ENCODE results near the gene PLCG1. TPM values are rescaled to one million over a fixed set of nuclear protein-coding genes. Genes with fewer than 3 reads are reported as not detected.
A peak's percentile ranks its signal among the peaks of the same experiment; 100 is the strongest.

PLCG1 gene
- total RNA-seq, 1 experiment from 2014 or later: 68.8 TPM

GRCh38 chr20:41110930-41111577, 26.3 kb upstream of the PLCG1 start:
- Histone ChIP-seq H3K4me2 (ENCODE audit: low read length) (peak overlapping the region; percentile 43), H3F3A (ENCODE audit: low read length, unreplicated experiment) (no peaks in the 10 kb centered on the region), H3K27ac (ENCODE audit: low read length) (peak overlapping the region; percentile 67), H3K36me3 (ENCODE audit: low read depth, low read length) (peaks cover 74% of the 10 kb centered on the region), H3K79me2 (ENCODE audit: low read length) (no peaks in the 10 kb centered on the region), H3K27me3 (ENCODE audit: low read length) (no peaks in the 10 kb centered on the region), H4K20me1 (ENCODE audit: low read length) (0 out of 2 replicates have a peak, but pooled peaks cover 5% of the 10 kb centered on the region), H3K9me3 (ENCODE audit: low read length) (no peaks in the 10 kb centered on the region), H3K4me3 (ENCODE audit: low read length) (0 out of 2 replicates have a peak overlapping the region, but pooled peaks have one; percentile 15), H3K9me2 (replicated peaks; ENCODE audit: low read length) (no peaks in the 10 kb centered on the region), H3K9ac (ENCODE audit: low read length) (no peak overlapping the region), H2AFZ (ENCODE audit: low read length) (no peak overlapping the region), H3K4me1 (ENCODE audit: insufficient read depth, low read length) (peaks cover 21% of the 10 kb centered on the region)
- ATAC-seq (peak; percentile 85), DNase-seq (peak; percentile 91)
- intact Hi-C loops (cut with micrococcal nuclease): no loop called here
- TF ChIP-seq CTCF (conservative IDR thresholded peaks at IDR 0.05; ENCODE audit: low read depth, low read length): no peak
- ChIA-PET CTCF (interaction anchor here (0.9 kb wide), 1 partner anchor 120 kb away, joined by 4 read pairs; no protein-coding TSS in a partner anchor), POLR2A (ENCODE audit: unreplicated experiment) (interaction anchor here (0.7 kb wide), 1 partner anchor 45 kb away, joined by 12 read pairs; no protein-coding TSS in a partner anchor)
- BruUV-seq (replicated peaks): no TSS peak

DNA sequence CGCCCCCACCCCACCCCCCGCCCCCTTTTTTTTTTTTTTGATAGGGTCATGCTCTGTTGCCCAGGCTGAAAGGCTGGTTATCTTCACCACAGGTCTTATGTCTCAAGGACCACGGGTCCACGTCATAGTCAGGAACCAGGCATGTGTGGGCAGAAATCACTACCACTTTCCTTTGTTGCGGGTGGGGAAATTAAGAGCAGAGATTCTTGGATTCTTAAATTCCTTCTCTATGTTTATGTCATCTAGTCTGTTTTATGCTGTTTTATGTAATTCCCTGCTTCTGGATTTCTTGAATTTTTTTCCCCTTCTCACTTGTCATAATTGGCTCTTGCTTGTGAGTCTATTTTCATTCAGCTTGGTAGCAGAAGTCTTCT, 25.8 kb upstream of the PLCG1 start:
- Histone ChIP-seq H3K27me3 (ENCODE audit: low read length) (no peaks in the 10 kb centered on the region), H3K79me2 (ENCODE audit: low read length) (no peaks in the 10 kb centered on the region), H3K9me2 (replicated peaks; ENCODE audit: low read length) (no peaks in the 10 kb centered on the region), H3K4me1 (ENCODE audit: insufficient read depth, low read length) (peaks cover 21% of the 10 kb centered on the region), H3K36me3 (ENCODE audit: low read depth, low read length) (peaks cover 79% of the 10 kb centered on the region), H3K27ac (ENCODE audit: low read length) (peak overlapping the region; percentile 67; the same call in 1 of the 2 replicates), H3K9me3 (ENCODE audit: low read length) (no peaks in the 10 kb centered on the region), H3F3A (ENCODE audit: low read length, unreplicated experiment) (no peaks in the 10 kb centered on the region), H3K4me2 (ENCODE audit: low read length) (no peak overlapping the region), H3K4me3 (ENCODE audit: low read length) (no peak overlapping the region), H3K9ac (ENCODE audit: low read length) (no peak overlapping the region), H4K20me1 (ENCODE audit: low read length) (0 out of 2 replicates have a peak, but pooled peaks cover 5% of the 10 kb centered on the region), H2AFZ (ENCODE audit: low read length) (no peak overlapping the region)
- CTCF ChIA-PET: interaction anchor here (0.9 kb wide), 1 partner anchor 121 kb away, joined by 4 read pairs; no protein-coding TSS in a partner anchor
- intact Hi-C loops (cut with micrococcal nuclease): no loop called here
- no TSS peak for BruUV-seq (replicated peaks)
- DNase-seq (no peak), ATAC-seq (no peak)
- POLR2A ChIA-PET (ENCODE audit: unreplicated experiment): interaction anchor here (0.7 kb wide), 1 partner anchor 45 kb away, joined by 12 read pairs; no protein-coding TSS in a partner anchor
- TF ChIP-seq EZH2phosphoT487 (IDR thresholded peaks at IDR 0.05; ENCODE audit: borderline replicate concordance, low read length) (no peak), CTCF (conservative IDR thresholded peaks at IDR 0.05; ENCODE audit: low read depth, low read length) (no peak), EZH2 (IDR thresholded peaks at IDR 0.05; ENCODE audit: low read length, unreplicated experiment) (no peak)

DNA sequence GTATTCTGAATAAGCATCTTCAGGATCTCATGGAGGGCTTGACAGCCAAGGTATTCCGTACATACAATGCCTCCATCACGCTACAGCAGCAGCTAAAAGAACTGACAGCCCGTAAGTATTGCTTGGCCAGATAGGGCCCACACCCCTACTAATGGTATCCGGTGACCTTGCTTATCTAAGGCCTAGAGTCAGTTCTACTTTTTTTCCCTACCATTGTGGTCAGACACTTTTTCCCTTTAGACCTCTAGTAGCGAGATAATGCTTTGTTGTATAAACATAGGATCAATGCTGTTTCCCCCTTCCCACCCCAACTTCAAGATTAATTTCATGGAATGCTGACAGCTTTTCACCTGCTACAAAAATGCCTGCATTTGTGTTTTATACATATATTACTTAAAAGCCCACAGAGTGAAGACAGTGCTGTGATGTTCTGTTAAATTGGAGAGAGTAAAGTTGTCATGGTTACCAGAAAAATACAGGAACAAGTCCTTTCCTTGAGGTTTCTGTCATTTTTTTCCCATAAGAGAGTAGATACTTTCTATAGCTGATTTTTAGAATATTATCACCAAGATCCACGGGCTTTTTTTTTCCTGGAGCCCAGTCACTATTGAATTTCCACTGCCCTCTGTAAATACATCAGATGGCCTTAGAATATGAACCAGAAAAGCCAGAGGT, 20.9 kb upstream of the PLCG1 start:
- no peak for DNase-seq
- peaks cover 14% of the 10 kb centered on the region for H3F3A ChIP-seq (ENCODE audit: low read length, unreplicated experiment)
- no peak for ATAC-seq
- no TSS peak for BruUV-seq (replicated peaks)
- H2AFZ ChIP-seq (ENCODE audit: low read length): no peak overlapping the region
- peaks cover 31% of the 10 kb centered on the region for H3K4me1 ChIP-seq (ENCODE audit: insufficient read depth, low read length)
- H3K27ac ChIP-seq (ENCODE audit: low read length): no peak overlapping the region
- peaks cover 81% of the 10 kb centered on the region for H3K36me3 ChIP-seq (ENCODE audit: low read depth, low read length)
- H3K9ac ChIP-seq (ENCODE audit: low read length): no peak overlapping the region
- intact Hi-C loops (cut with micrococcal nuclease): no loop called here
- no peak overlapping the region for H3K4me3 ChIP-seq (ENCODE audit: low read length)
- CTCF ChIA-PET: no interaction called here
- TF ChIP-seq EZH2 (IDR thresholded peaks at IDR 0.05; ENCODE audit: low read length, unreplicated experiment): no peak
- TF ChIP-seq EZH2phosphoT487 (IDR thresholded peaks at IDR 0.05; ENCODE audit: borderline replicate concordance, low read length): no peak
- TF ChIP-seq CTCF (conservative IDR thresholded peaks at IDR 0.05; ENCODE audit: low read depth, low read length): no peak
- H3K9me2 ChIP-seq (replicated peaks; ENCODE audit: low read length): no peaks in the 10 kb centered on the region
- 0 out of 2 replicates have a peak, but pooled peaks cover 8% of the 10 kb centered on the region for H4K20me1 ChIP-seq (ENCODE audit: low read length)
- H3K79me2 ChIP-seq (ENCODE audit: low read length): no peaks in the 10 kb centered on the region
- H3K27me3 ChIP-seq (ENCODE audit: low read length): no peaks in the 10 kb centered on the region
- POLR2A ChIA-PET (ENCODE audit: unreplicated experiment): no interaction called here
- H3K4me2 ChIP-seq (ENCODE audit: low read length): no peak overlapping the region
- H3K9me3 ChIP-seq (ENCODE audit: low read length): no peaks in the 10 kb centered on the region

Measured in PC-3 (cell line).